HepG2 (cell line): Measurements from ENCODE around the gene TSPYL1. TPM values are rescaled to one million over a fixed set of nuclear protein-coding genes. Genes with fewer than 3 reads are reported as not detected.
A peak's percentile ranks its signal among the peaks of the same experiment; 100 is the strongest.

Source experiments
- EHMT2 ChIP-seq: fragments of 200-600 bp; sonication (generic); IDR thresholded peaks from 2 replicates; pipeline ENCODE4 v1.7.0; 2017; ENCODE audit warnings: antibody characterized with exemption, low read depth, low read length, borderline replicate concordance
- MBD4 ChIP-seq: IDR thresholded peaks from 2 replicates; pipeline ENCODE4 v1.6.1; 2012; ENCODE audit warnings: low read length, inconsistent platforms, borderline replicate concordance
- MTA1 ChIP-seq: sonication (generic); formaldehyde crosslinking; IDR thresholded peaks from 2 replicates; pipeline ENCODE4 v1.4.0; 2020; ENCODE audit warnings: missing genetic modification reagents, mild to moderate bottlenecking, borderline replicate concordance
- RFX3 ChIP-seq: IDR thresholded peaks from 2 replicates; pipeline ENCODE4 v1.6.1; 2016; ENCODE audit warnings: missing biosample characterization, missing genetic modification reagents
- RFXAP ChIP-seq: sonication (generic); formaldehyde crosslinking; IDR thresholded peaks from 2 replicates; pipeline ENCODE4 v1.4.0; 2020; ENCODE audit warnings: missing genetic modification reagents, borderline replicate concordance
- SRSF9 ChIP-seq: fragments of 200-400 bp; formaldehyde crosslinking; IDR thresholded peaks from 2 replicates; pipeline ENCODE4 v1.6.1; 2018; ENCODE audit warnings: borderline replicate concordance, mild to moderate bottlenecking, low read depth, low read length; ENCODE audit not compliant: insufficient read depth, poor library complexity, severe bottlenecking
- TAF1 ChIP-seq: sonication (generic); formaldehyde crosslinking; IDR thresholded peaks from 2 replicates; pipeline ENCODE4 v1.4.0; 2020; ENCODE audit warnings: missing genetic modification reagents
- ZNF124 ChIP-seq: sonication (generic); formaldehyde crosslinking; IDR thresholded peaks from 2 replicates; pipeline ENCODE4 v1.4.0; 2020; ENCODE audit warnings: missing genetic modification reagents
- ZNF138 ChIP-seq: sonication (generic); formaldehyde crosslinking; IDR thresholded peaks from 2 replicates; pipeline ENCODE4 v1.5.0; 2020; ENCODE audit warnings: mild to moderate bottlenecking, low read depth, missing genetic modification reagents
- ZNF496 ChIP-seq: sonication (generic); formaldehyde crosslinking; IDR thresholded peaks from 2 replicates; pipeline ENCODE4 v1.8.1; 2023; ENCODE audit warnings: mild to moderate bottlenecking, moderate library complexity, missing genetic modification reagents; ENCODE audit not compliant: insufficient replicate concordance
- polyA plus RNA-seq, 8 experiments: library from polyadenylated mRNA; depleted of rRNA in 3 of 8; stranded (reverse) in 7 of 8; unstranded in 1 of 8; fragments of >200 nt; fragmentation: Illumina TruSeq in 4 of 8; extraction: Trizol in 4 of 8; gene quantifications; 2 replicates each; pipeline versions ENCODE4 v1.2.1 to v1.2.3, GENCODE V29; 2011 to 2016; ENCODE audit warnings: low read depth in 4 of 8, missing spikeins in 1 of 8, mixed read lengths in 1 of 8; ENCODE audit not compliant: insufficient read depth in 1 of 8
- total RNA-seq, 5 experiments: library from RNA; depleted of rRNA; stranded (reverse); fragments of >200 nt; fragmentation: Illumina TruSeq; extraction: Trizol; gene quantifications; 2 replicates each; pipeline ENCODE4 v1.2.3, GENCODE V29; 2016; ENCODE audit warnings: low read depth in 1 of 5
- TF ChIP-seq, protein P1 (sequence below): sonication (generic); formaldehyde crosslinking; IDR thresholded peaks from 2 replicates; pipeline ENCODE4 v1.4.0; 2020; ENCODE audit warnings: mild to moderate bottlenecking, missing genetic modification reagents
- TF ChIP-seq, protein P2 (sequence below): IDR thresholded peaks from 2 replicates; pipeline ENCODE4 v1.6.1; 2016; ENCODE audit warnings: low read depth, borderline replicate concordance
- TF ChIP-seq, protein P3 (sequence below), 2 experiments: sonication (generic) in 1 of 2; formaldehyde crosslinking in 1 of 2; IDR thresholded peaks; 2 replicates each; pipeline versions ENCODE4 v1.6.1 to v1.9.0; 2014 to 2022; ENCODE audit warnings: antibody characterized with exemption in 1 of 2, borderline replicate concordance in 1 of 2, inconsistent platforms in 1 of 2, low read depth in 1 of 2, missing genetic modification reagents in 1 of 2

The TSPYL1 gene
- total and polyA plus RNA-seq, 2 of the 13 experiments (the other 11 are each of a cell fraction or from before 2014, with no cell fraction given) = 28.3 to 93.0 TPM

DNA sequence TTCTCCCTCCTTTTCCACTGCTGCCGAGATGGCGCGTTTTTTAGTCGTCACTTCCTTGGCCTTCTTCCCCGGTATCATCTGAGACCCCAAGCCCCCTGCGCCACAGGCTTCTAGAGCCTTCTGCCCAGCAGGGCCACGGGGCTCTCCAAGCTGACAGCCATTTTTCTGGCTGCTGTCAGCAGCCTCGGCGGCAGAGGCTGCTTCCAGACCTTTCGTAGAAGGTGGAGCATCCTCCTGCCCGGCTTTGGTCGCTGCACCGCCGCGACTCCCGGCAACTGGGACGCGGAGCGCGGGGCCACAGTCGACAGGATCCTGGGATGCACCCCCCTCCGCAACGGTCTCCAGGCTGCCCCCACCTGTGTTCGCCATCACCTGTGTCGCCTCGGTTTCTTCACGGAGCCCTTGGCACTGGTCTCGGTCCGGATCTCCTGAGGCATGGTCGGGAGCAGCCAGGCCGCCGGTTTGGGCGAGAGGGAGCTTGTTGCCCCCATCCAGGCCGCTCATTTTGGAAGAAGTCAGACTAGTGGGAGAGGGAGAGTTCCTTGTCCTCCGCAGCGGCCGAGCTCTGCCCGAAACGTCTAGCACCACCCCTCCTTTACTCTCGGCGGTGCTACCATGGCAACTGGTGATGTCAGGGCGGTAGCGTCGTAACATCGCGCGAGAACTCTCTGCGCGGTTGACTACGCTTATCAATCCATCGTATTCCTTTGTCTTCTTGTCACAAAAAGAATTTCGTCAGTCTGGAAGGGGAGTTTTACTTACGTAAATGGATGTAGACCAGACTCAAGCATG lies 26.0 kb downstream of the TSPYL1 start, which contains the start of gene TSPYL4 (continued):
- TF ChIP-seq, protein P1, sequence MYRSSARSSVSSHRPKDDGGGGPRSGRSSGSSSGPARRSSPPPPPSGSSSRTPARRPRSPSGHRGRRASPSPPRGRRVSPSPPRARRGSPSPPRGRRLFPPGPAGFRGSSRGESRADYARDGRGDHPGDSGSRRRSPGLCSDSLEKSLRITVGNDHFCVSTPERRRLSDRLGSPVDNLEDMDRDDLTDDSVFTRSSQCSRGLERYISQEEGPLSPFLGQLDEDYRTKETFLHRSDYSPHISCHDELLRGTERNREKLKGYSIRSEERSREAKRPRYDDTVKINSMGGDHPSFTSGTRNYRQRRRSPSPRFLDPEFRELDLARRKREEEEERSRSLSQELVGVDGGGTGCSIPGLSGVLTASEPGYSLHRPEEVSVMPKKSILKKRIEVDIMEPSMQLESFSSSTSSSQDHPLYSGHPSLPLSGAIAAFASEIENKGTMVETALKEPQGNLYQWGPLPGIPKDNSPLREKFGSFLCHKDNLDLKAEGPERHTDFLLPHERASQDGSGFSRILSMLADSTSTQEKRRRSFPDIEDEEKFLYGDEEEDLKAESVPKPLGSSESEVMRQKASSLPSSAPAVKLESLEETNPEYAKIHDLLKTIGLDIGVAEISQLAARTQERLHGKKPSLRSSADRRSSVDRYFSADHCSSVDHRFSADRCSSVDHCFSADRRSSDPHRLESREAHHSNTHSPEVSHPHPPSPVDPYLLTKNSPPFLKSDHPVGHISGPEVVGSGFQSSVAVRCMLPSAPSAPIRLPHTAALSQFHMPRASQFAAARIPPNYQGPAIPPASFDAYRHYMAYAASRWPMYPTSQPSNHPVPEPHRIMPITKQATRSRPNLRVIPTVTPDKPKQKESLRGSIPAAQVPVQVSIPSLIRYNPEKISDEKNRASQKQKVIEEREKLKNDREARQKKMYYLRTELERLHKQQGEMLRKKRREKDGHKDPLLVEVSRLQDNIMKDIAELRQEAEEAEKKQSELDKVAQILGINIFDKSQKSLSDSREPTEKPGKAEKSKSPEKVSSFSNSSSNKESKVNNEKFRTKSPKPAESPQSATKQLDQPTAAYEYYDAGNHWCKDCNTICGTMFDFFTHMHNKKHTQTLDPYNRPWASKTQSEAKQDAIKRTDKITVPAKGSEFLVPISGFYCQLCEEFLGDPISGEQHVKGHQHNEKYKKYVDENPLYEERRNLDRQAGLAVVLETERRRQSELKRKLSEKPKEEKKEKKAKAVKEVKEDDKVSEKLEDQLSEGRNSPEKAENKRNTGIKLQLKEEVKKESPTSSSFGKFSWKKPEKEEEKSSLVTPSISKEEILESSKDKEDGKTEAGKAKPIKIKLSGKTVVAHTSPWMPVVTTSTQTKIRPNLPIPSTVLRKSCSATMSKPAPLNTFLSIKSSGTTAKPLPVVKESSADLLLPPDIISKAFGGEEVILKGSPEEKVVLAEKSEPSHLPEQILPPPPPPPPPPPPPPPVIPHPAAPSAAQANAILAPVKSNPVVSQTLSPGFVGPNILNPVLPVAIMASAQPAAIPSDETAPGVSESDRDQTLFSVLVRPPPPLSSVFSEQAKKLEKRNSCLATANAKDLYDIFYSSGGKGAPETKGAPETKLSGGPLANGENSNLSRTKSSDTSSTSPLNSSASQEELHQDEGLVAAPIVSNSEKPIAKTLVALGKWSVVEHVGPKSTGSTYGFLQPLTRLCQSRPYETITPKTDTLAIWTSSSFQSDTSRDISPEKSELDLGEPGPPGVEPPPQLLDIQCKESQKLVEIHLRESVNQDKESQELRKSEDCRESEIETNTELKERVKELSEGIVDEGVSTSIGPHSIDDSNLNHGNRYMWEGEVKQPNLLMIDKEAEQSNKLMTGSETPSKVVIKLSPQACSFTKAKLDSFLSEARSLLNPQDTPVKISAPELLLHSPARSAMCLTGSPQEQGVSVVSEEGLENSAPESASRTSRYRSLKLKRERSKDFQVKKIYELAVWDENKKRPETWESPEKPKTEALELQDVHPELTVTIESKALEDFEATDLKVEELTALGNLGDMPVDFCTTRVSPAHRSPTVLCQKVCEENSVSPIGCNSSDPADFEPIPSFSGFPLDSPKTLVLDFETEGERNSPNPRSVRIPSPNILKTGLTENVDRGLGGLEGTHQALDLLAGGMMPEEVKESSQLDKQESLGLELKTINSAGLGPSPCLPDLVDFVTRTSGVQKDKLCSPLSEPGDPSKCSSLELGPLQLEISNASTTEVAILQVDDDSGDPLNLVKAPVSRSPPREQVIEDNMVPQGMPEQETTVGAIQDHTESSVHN = no peak
- no peak for TF ChIP-seq MBD4
- no peak for TF ChIP-seq ZNF496
- no peak for TF ChIP-seq EHMT2
- no peak for TF ChIP-seq ZNF138
- TF ChIP-seq RFXAP = peak; percentile 100
- TF ChIP-seq, protein P2, sequence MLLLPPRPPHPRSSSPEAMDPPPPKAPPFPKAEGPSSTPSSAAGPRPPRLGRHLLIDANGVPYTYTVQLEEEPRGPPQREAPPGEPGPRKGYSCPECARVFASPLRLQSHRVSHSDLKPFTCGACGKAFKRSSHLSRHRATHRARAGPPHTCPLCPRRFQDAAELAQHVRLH (CRISPR knock-in tag) = 0 out of 2 replicates have a peak, but pooled peaks have one; percentile 38
- TF ChIP-seq RFX3 (CRISPR knock-in tag) = peak; percentile 96
- TF ChIP-seq TAF1 (CRISPR knock-in tag) = peak; percentile 53; the same call in 1 of the 2 replicates
- peak; percentile 36; the same call in 1 of the 2 replicates for TF ChIP-seq MTA1 (CRISPR knock-in tag)
- no peak for TF ChIP-seq SRSF9
- peak; percentile 60 for TF ChIP-seq ZNF124 (CRISPR knock-in tag)
- TF ChIP-seq, protein P3, sequence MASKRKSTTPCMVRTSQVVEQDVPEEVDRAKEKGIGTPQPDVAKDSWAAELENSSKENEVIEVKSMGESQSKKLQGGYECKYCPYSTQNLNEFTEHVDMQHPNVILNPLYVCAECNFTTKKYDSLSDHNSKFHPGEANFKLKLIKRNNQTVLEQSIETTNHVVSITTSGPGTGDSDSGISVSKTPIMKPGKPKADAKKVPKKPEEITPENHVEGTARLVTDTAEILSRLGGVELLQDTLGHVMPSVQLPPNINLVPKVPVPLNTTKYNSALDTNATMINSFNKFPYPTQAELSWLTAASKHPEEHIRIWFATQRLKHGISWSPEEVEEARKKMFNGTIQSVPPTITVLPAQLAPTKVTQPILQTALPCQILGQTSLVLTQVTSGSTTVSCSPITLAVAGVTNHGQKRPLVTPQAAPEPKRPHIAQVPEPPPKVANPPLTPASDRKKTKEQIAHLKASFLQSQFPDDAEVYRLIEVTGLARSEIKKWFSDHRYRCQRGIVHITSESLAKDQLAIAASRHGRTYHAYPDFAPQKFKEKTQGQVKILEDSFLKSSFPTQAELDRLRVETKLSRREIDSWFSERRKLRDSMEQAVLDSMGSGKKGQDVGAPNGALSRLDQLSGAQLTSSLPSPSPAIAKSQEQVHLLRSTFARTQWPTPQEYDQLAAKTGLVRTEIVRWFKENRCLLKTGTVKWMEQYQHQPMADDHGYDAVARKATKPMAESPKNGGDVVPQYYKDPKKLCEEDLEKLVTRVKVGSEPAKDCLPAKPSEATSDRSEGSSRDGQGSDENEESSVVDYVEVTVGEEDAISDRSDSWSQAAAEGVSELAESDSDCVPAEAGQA (IDR thresholded peaks at IDR 0.05; ENCODE audit: low read depth) = peak; percentile 74
- TF ChIP-seq, protein P3 (CRISPR knock-in tag; IDR thresholded peaks at IDR 0.05; ENCODE audit: borderline replicate concordance) = no peak
